ENCODE results near the gene SPHK2.

SPHK2 gene

DNA sequence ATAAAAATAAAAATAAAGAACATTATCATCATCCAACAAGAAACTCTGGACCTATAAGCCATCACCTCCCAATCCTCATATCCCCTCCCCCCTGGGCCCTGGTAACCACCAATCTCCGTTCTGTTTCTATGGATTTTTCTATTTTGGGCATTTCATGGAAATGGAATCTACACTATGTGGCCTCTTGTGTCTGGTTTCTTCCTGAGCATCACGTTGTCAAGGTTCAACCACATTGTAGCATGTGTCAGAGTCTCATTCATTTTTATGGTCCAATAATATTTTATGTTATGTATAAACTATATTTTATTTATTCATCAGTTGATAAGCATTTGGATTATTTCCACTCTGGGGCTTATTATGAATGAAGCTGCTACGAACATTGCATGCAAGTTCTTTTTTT, 40.4 kb upstream of the SPHK2 start:
- TF ChIP-seq, protein P1, sequence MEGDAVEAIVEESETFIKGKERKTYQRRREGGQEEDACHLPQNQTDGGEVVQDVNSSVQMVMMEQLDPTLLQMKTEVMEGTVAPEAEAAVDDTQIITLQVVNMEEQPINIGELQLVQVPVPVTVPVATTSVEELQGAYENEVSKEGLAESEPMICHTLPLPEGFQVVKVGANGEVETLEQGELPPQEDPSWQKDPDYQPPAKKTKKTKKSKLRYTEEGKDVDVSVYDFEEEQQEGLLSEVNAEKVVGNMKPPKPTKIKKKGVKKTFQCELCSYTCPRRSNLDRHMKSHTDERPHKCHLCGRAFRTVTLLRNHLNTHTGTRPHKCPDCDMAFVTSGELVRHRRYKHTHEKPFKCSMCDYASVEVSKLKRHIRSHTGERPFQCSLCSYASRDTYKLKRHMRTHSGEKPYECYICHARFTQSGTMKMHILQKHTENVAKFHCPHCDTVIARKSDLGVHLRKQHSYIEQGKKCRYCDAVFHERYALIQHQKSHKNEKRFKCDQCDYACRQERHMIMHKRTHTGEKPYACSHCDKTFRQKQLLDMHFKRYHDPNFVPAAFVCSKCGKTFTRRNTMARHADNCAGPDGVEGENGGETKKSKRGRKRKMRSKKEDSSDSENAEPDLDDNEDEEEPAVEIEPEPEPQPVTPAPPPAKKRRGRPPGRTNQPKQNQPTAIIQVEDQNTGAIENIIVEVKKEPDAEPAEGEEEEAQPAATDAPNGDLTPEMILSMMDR (IDR thresholded peaks at IDR 0.05; ENCODE audit: low read depth, low read length, missing control alignments), result no peak
- no peak overlapping the region for H3K4me3 ChIP-seq (ENCODE audit: low read depth, low read length)
- no peak for DNase-seq (ENCODE audit: low read depth)

DNA sequence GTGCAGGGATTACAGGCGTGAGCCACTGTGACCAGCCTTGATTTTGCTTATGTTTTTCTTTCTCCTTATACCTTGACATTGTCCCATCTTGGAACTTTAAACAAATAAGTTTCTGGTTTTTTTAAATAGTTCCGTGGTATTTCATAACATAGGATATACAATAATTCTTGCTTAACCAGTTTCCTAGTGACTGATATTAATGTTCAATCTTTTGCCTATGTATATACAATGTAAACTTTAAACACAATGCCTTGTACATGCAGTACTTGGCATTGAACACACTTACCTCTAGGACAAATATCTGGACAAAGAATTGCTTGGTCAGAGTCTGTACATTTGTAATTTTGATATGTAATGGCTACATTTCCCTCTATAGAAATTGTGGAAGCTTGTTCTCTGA, 37.1 kb upstream of the SPHK2 start:
- no peak overlapping the region for H3K4me3 ChIP-seq (ENCODE audit: low read depth, low read length)
- no peak for DNase-seq (ENCODE audit: low read depth)
- TF ChIP-seq, protein P1 (IDR thresholded peaks at IDR 0.05; ENCODE audit: low read depth, low read length, missing control alignments), result no peak

DNA sequence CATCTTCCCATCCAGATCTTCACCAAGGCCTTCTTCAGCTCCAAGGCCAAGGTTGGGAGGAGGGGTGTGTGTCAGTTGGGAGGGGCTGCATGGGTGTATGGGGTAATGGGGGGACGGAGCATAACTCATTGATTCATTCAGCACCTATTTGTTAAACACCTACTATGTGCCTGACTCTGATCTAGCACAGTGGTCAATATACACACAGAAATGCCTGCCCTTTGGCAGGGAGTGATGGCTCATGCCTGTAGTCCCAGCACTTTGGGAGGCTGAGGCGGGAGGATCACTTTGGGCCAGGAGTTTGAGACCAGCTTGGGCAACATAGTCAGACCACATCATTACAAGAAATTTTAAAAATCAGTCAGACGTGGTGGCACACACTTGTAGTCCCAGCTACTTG, 31.9 kb upstream of the SPHK2 start:
- TF ChIP-seq, protein P1 (IDR thresholded peaks at IDR 0.05; ENCODE audit: low read depth, low read length, missing control alignments), result no peak
- DNase-seq (ENCODE audit: low read depth), result no peak
- no peak overlapping the region for H3K4me3 ChIP-seq (ENCODE audit: low read depth, low read length)

DNA sequence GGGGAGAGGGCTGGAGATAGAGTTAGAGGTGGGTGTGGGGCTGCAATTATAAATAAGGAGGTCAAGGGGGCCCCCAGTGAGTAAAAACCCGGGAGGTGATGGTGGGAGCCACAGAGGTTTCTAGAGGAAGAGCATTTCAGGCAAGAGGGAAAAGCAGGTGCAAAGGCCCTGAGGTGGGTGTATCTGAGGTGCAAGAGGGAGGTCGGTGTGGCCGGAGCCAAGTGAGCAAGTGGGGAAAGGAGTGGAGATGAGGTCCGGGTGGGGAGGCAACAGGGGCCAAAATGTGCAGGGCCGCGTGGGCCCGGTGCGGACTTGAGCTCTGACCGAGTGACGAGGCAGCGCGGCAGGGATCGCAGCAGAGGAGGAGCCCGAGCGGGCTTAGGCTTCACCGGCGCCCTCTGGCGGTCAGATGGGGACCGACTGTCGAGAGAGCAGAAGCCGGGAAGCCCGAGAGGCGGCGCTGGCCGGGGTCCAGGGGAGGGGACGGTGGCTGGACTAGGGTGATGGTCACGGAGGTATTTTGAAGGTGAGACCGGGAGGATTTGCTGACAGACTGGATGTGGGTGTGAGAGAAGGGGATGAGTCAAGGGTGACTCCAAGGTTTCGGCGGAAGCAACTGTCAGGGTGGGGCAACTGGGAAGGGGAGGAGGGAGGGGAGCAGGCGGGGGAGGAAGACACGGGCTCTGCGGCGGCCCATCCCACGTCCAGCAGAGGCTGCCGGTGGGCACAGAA, 30.5 kb upstream of the SPHK2 start:
- TF ChIP-seq, protein P1 (IDR thresholded peaks at IDR 0.05; ENCODE audit: low read depth, low read length, missing control alignments), result peak; percentile 95
- DNase-seq (ENCODE audit: low read depth), result peak; percentile 35
- H3K4me3 ChIP-seq (ENCODE audit: low read depth, low read length), result peak overlapping the region; percentile 25; the same call in 1 of the 2 replicates

DNA sequence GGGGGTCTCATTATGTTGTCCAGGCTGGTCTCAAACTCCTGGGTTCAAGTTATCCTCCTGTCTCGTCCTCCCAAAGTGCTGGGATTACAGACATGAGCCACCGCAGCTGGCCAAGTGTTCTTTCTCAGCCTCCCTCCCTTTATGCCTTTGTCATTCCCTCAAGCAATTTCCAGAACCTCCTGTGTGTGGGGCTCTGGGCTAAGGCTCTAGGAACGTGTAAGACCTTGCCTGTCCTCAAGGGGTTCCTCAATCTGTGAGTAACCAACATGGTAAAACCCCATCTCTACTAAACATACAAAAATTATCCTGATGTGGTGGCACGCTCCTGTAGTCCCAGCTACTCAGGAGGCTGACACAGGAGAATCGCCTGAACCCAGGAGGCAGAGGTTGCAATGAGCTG, 28.3 kb upstream of the SPHK2 start:
- H3K4me3 ChIP-seq (ENCODE audit: low read depth, low read length), result no peak overlapping the region
- TF ChIP-seq, protein P1 (IDR thresholded peaks at IDR 0.05; ENCODE audit: low read depth, low read length, missing control alignments), result no peak
- DNase-seq (ENCODE audit: low read depth), result no peak

DNA sequence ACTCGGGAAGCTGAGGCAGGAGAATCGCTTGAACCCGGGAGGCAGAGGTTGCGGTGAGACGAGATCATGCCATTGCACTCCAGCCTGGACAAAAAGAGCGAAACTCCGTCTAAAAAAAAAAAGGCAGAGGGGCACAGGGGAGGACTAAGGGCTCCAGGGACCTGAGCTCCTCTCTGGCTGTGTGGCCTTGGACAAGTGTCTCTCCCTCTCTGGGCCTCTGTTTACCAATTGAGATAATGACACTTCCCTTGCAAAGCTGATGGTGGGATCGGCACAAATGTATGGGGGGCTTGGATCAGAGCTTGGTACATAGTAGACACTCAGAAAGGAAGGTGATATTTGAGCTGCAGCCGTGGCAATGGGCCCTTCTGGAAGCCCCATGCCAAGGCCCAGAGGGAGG, 24.1 kb upstream of the SPHK2 start:
- no peak overlapping the region for H3K4me3 ChIP-seq (ENCODE audit: low read depth, low read length)
- TF ChIP-seq, protein P1 (IDR thresholded peaks at IDR 0.05; ENCODE audit: low read depth, low read length, missing control alignments), result no peak
- no peak for DNase-seq (ENCODE audit: low read depth)

DNA sequence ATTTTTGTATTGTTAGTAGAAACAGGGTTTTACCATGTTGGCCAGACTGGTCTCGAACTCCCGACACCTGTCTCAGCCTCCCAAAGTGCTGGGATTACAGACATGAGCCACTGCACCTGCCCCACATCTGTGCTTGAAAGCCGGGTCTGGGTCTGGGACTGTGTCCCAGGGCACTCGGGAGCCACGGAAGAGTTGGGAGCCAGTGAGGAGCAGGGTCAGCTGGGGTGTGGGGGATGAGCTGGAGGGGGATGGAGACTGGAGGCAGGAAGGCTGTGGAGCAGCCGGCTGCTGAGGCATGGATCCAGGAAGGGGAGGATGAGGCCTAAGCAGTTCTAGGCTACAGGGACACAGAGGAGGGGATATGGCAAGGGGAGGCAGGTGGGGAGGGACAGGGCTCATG, 23.5 kb upstream of the SPHK2 start:
- TF ChIP-seq, protein P1 (IDR thresholded peaks at IDR 0.05; ENCODE audit: low read depth, low read length, missing control alignments), result no peak
- DNase-seq (ENCODE audit: low read depth), result no peak
- no peak overlapping the region for H3K4me3 ChIP-seq (ENCODE audit: low read depth, low read length)

All from GM12864 (cell line).